ENCODE results near the gene CELA3B.
"Not testable (repeated sequence)": the region's sequence is repeated elsewhere in the genome, so short reads cannot be mapped to it uniquely, and the experiment has no call there.

Gene CELA3B

GRCh38 chr1:21997891-21998623 lies 21.2 kb downstream of the CELA3B start:
- ATAC-seq = not testable (repeated sequence)

GRCh38 chr1:21998624-21999294 lies 21.9 kb downstream of the CELA3B start:
- ATAC-seq = not testable (repeated sequence)

GRCh38 chr1:21999645-22000044 lies 22.8 kb downstream of the CELA3B start:
- not testable (repeated sequence) for ATAC-seq

- ATAC-seq = no peak
- TF ChIP-seq ZNF70 (CRISPR knock-in tag; IDR thresholded peaks at IDR 0.05) = no peak
- TF ChIP-seq ISL1 (CRISPR knock-in tag; IDR thresholded peaks at IDR 0.05) = no peak
- TF ChIP-seq ZNF8 (CRISPR knock-in tag; IDR thresholded peaks at IDR 0.05) = no peak
Observed at GRCh38 chr1:22001409-22001808, 24.6 kb downstream of the CELA3B start, which contains the start of gene CELA3A. CELA3A (plus strand) TSS chr1:22001657; CDS start chr1:22001675, 18 bp downstream.

- ATAC-seq = not testable (repeated sequence)
Observed at GRCh38 chr1:22002461-22002860, 25.6 kb downstream of the CELA3B start.

- ATAC-seq = not testable (repeated sequence)
Observed at GRCh38 chr1:22002875-22003274, 26.1 kb downstream of the CELA3B start.

- ATAC-seq = not testable (repeated sequence)
Observed at GRCh38 chr1:22003959-22004358, 27.1 kb downstream of the CELA3B start.

- ATAC-seq = peak; percentile 97
Observed at GRCh38 chr1:22005261-22006149, 28.7 kb downstream of the CELA3B start.

GRCh38 chr1:22006736-22007135 lies 29.9 kb downstream of the CELA3B start:
- ATAC-seq = not testable (repeated sequence)

- not testable (repeated sequence) for ATAC-seq
Observed at GRCh38 chr1:22007262-22007661, 30.4 kb downstream of the CELA3B start.

- not testable (repeated sequence) for ATAC-seq
Observed at GRCh38 chr1:22009566-22009965, 32.7 kb downstream of the CELA3B start.

- ATAC-seq = not testable (repeated sequence)
Observed at GRCh38 chr1:22012752-22013151, 35.9 kb downstream of the CELA3B start.

- not testable (repeated sequence) for ATAC-seq
Observed at GRCh38 chr1:22014575-22015206, 37.9 kb downstream of the CELA3B start.

GRCh38 chr1:22018583-22019559 lies 42.0 kb downstream of the CELA3B start:
- ATAC-seq = peak; percentile 78
- TF ChIP-seq TCF4 (CRISPR knock-in tag; IDR thresholded peaks at IDR 0.05; ENCODE audit: borderline replicate concordance) = no peak
- no peak for TF ChIP-seq GLIS3 (CRISPR knock-in tag; IDR thresholded peaks at IDR 0.05)
- peak; percentile 31; the same call in 1 of the 2 replicates for TF ChIP-seq PATZ1 (CRISPR knock-in tag; IDR thresholded peaks at IDR 0.05; ENCODE audit: borderline replicate concordance)
- TF ChIP-seq CSDC2 (CRISPR knock-in tag; IDR thresholded peaks at IDR 0.05) = no peak
- no peak for TF ChIP-seq ESRRG (CRISPR knock-in tag; IDR thresholded peaks at IDR 0.05)

All from SK-N-SH treated with all-trans-retinoic acid at 6 μM for 48 hours (cell line).